Measurements from ENCODE around the gene CDKN2B. TPM values are rescaled to one million over a fixed set of nuclear protein-coding genes. Genes with fewer than 3 reads are reported as not detected.

CDKN2B gene
- polyA plus RNA-seq, 1 experiment, result 10.2 TPM

GRCh38 chr9:22036866-22037626, 27.9 kb upstream of the CDKN2B start:
- POLR2A ChIA-PET, result no interaction called here
- TF ChIP-seq, protein P1, sequence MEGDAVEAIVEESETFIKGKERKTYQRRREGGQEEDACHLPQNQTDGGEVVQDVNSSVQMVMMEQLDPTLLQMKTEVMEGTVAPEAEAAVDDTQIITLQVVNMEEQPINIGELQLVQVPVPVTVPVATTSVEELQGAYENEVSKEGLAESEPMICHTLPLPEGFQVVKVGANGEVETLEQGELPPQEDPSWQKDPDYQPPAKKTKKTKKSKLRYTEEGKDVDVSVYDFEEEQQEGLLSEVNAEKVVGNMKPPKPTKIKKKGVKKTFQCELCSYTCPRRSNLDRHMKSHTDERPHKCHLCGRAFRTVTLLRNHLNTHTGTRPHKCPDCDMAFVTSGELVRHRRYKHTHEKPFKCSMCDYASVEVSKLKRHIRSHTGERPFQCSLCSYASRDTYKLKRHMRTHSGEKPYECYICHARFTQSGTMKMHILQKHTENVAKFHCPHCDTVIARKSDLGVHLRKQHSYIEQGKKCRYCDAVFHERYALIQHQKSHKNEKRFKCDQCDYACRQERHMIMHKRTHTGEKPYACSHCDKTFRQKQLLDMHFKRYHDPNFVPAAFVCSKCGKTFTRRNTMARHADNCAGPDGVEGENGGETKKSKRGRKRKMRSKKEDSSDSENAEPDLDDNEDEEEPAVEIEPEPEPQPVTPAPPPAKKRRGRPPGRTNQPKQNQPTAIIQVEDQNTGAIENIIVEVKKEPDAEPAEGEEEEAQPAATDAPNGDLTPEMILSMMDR (IDR thresholded peaks at IDR 0.05; ENCODE audit: low read depth, low read length), result no peak
- Histone ChIP-seq H3K27me3 (ENCODE audit: control insufficient read depth, insufficient read depth, low read length) (no peaks in the 10 kb centered on the region), H3K9me3 (ENCODE audit: control insufficient read depth, insufficient read depth, low read length) (no peaks in the 10 kb centered on the region), H3K4me3 (ENCODE audit: low read depth, low read length) (no peak overlapping the region), H3K27ac (ENCODE audit: low read depth, low read length) (no peak overlapping the region)
- DNase-seq (ENCODE audit: low read depth, low spot score), result no peak
- CTCF ChIA-PET, result interaction anchor here (0.7 to 3.5 kb wide), 11 partner anchors 14 to 415 kb away, joined by 3 to 32 read pairs (median 8); partner anchors contain the start of gene CDKN2B

GRCh38 chr9:22035591-22036011, 26.5 kb upstream of the CDKN2B start:
- no peak for DNase-seq (ENCODE audit: low read depth, low spot score)
- no peak overlapping the region for H3K4me3 ChIP-seq (ENCODE audit: low read depth, low read length)
- ChIA-PET CTCF (interaction anchor here (2.7 to 3.3 kb wide), 2 partner anchors 27 to 223 kb away, joined by 11 to 32 read pairs; partner anchors contain the start of gene CDKN2B), POLR2A (no interaction called here)
- no peaks in the 10 kb centered on the region for H3K27me3 ChIP-seq (ENCODE audit: control insufficient read depth, insufficient read depth, low read length)
- no peaks in the 10 kb centered on the region for H3K9me3 ChIP-seq (ENCODE audit: control insufficient read depth, insufficient read depth, low read length)
- H3K27ac ChIP-seq (ENCODE audit: low read depth, low read length), result no peak overlapping the region
- TF ChIP-seq, protein P1 (IDR thresholded peaks at IDR 0.05; ENCODE audit: low read depth, low read length), result no peak

- TF ChIP-seq, protein P1 (IDR thresholded peaks at IDR 0.05; ENCODE audit: low read depth, low read length), result no peak
- Histone ChIP-seq H3K27ac (ENCODE audit: low read depth, low read length) (no peak overlapping the region), H3K9me3 (ENCODE audit: control insufficient read depth, insufficient read depth, low read length) (no peaks in the 10 kb centered on the region), H3K4me3 (ENCODE audit: low read depth, low read length) (no peak overlapping the region), H3K27me3 (ENCODE audit: control insufficient read depth, insufficient read depth, low read length) (no peaks in the 10 kb centered on the region)
- DNase-seq (ENCODE audit: low read depth, low spot score), result no peak
- ChIA-PET POLR2A (no interaction called here), CTCF (interaction anchor here (1.0 to 1.1 kb wide), 2 partner anchors 24 to 211 kb away, joined by 3 to 5 read pairs; partner anchors contain the start of gene CDKN2B)
Observed at GRCh38 chr9:22033012-22033630, 24.0 kb upstream of the CDKN2B start.

GRCh38 chr9:22031655-22032411, 22.7 kb upstream of the CDKN2B start:
- no peak overlapping the region for H3K4me3 ChIP-seq (ENCODE audit: low read depth, low read length)
- no peak overlapping the region for H3K27ac ChIP-seq (ENCODE audit: low read depth, low read length)
- no peaks in the 10 kb centered on the region for H3K9me3 ChIP-seq (ENCODE audit: control insufficient read depth, insufficient read depth, low read length)
- DNase-seq (ENCODE audit: low read depth, low spot score), result no peak
- no peaks in the 10 kb centered on the region for H3K27me3 ChIP-seq (ENCODE audit: control insufficient read depth, insufficient read depth, low read length)
- ChIA-PET CTCF (interaction anchor here (1.0 to 3.0 kb wide), 5 partner anchors 23 to 218 kb away, joined by 3 to 32 read pairs (median 5); partner anchors contain the start of gene CDKN2B), POLR2A (no interaction called here)
- TF ChIP-seq, protein P1 (IDR thresholded peaks at IDR 0.05; ENCODE audit: low read depth, low read length), result no peak

Data from AG04450 (cell line).